KMS-11 (cell line): ENCODE data around the gene PPIB.

Experiments
- H2AFZ ChIP-seq: fragments of 200-600 bp; sonication (generic); 2 replicates; pipeline ENCODE4 v1.6.1; 2016; ENCODE audit warnings: antibody characterized with exemption, mixed run types, low read depth
- H3K27ac ChIP-seq: fragments of 200-600 bp; sonication (generic); 2 replicates; pipeline ENCODE4 v1.6.1; 2016; ENCODE audit warnings: mild to moderate bottlenecking, mixed run types
- H3K27me3 ChIP-seq: fragments of 200-600 bp; sonication (generic); 2 replicates; pipeline ENCODE4 v1.6.1; 2017; ENCODE audit warnings: mild to moderate bottlenecking, low read depth, mixed run types, moderate library complexity; ENCODE audit not compliant: insufficient read depth
- H3K36me3 ChIP-seq: fragments of 200-600 bp; sonication (generic); 2 replicates; pipeline ENCODE4 v1.6.1; 2017; ENCODE audit warnings: mild to moderate bottlenecking, mixed run types; ENCODE audit not compliant: insufficient read depth
- H3K4me1 ChIP-seq: fragments of 200-600 bp; sonication (generic); 2 replicates; pipeline ENCODE4 v1.6.1; 2016; ENCODE audit warnings: mild to moderate bottlenecking, low read depth, mixed run types; ENCODE audit not compliant: poor library complexity, severe bottlenecking
- H3K4me2 ChIP-seq: fragments of 200-600 bp; sonication (generic); 2 replicates; pipeline ENCODE4 v1.7.0; 2016; ENCODE audit warnings: mild to moderate bottlenecking, mixed run types
- H3K4me3 ChIP-seq: fragments of 200-600 bp; sonication (generic); IDR thresholded peaks from 2 replicates; pipeline ENCODE4 v1.6.1; 2017; ENCODE audit warnings: low read depth, low read length, mixed read lengths; ENCODE audit not compliant: insufficient read depth
- H3K79me2 ChIP-seq: fragments of 200-600 bp; sonication (generic); 2 replicates; pipeline ENCODE4 v1.6.1; 2016; ENCODE audit warnings: low read depth, mixed run types; ENCODE audit not compliant: insufficient read depth
- H3K9ac ChIP-seq: fragments of 200-600 bp; sonication (generic); 2 replicates; pipeline ENCODE4 v1.6.1; 2016; ENCODE audit warnings: mild to moderate bottlenecking, mixed run types
- H4K20me1 ChIP-seq: fragments of 200-600 bp; sonication (generic); 2 replicates; pipeline ENCODE4 v1.6.1; 2016; ENCODE audit warnings: mild to moderate bottlenecking, mixed run types; ENCODE audit not compliant: insufficient read depth
- TF ChIP-seq, protein P1 (sequence below): fragments of 200-600 bp; sonication (generic); conservative IDR thresholded peaks from 2 replicates; pipeline ENCODE4 v1.6.1; 2017; ENCODE audit warnings: low read depth, mild to moderate bottlenecking, antibody characterized with exemption, low read length, moderate library complexity, mixed read lengths

Gene PPIB

DNA sequence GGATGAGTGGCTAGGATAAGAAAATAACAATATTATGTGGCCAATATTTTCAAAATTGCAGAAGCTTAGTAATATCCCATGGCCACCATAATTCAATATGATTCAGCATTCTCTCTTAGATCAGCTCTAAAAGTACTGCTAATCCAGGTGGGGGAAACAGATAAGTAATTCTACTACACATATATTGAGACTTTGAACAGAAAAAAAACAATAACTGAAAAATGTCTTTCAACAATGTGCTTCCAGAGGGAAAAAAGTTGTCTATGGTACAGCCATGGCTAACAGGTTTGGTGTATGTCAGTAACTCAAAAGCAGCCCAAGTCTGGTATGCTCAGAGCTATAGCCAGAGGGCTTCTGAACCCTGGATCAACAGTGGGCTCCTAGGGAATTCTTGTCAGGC lies 42.4 kb upstream of the PPIB start:
- Histone ChIP-seq H3K4me2 (no peak overlapping the region), H3K27ac (no peak overlapping the region), H3K27me3 (no peaks in the 10 kb centered on the region), H3K36me3 (no peaks in the 10 kb centered on the region), H3K4me3 (no peak overlapping the region), H2AFZ (no peak overlapping the region), H3K4me1 (peaks cover 5% of the 10 kb centered on the region), H3K9ac (no peak overlapping the region), H4K20me1 (no peaks in the 10 kb centered on the region), H3K79me2 (no peaks in the 10 kb centered on the region)
- TF ChIP-seq, protein P1, sequence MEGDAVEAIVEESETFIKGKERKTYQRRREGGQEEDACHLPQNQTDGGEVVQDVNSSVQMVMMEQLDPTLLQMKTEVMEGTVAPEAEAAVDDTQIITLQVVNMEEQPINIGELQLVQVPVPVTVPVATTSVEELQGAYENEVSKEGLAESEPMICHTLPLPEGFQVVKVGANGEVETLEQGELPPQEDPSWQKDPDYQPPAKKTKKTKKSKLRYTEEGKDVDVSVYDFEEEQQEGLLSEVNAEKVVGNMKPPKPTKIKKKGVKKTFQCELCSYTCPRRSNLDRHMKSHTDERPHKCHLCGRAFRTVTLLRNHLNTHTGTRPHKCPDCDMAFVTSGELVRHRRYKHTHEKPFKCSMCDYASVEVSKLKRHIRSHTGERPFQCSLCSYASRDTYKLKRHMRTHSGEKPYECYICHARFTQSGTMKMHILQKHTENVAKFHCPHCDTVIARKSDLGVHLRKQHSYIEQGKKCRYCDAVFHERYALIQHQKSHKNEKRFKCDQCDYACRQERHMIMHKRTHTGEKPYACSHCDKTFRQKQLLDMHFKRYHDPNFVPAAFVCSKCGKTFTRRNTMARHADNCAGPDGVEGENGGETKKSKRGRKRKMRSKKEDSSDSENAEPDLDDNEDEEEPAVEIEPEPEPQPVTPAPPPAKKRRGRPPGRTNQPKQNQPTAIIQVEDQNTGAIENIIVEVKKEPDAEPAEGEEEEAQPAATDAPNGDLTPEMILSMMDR = no peak

- TF ChIP-seq, protein P1 = no peak
- no peak overlapping the region for H3K9ac ChIP-seq
- H3K4me2 ChIP-seq = no peak overlapping the region
- H3K4me1 ChIP-seq = no peaks in the 10 kb centered on the region
- H3K4me3 ChIP-seq = no peak overlapping the region
- no peak overlapping the region for H3K27ac ChIP-seq
- H4K20me1 ChIP-seq = no peaks in the 10 kb centered on the region
- no peaks in the 10 kb centered on the region for H3K79me2 ChIP-seq
- no peak overlapping the region for H2AFZ ChIP-seq
- no peaks in the 10 kb centered on the region for H3K36me3 ChIP-seq
- H3K27me3 ChIP-seq = no peaks in the 10 kb centered on the region
These were observed 34.6 kb upstream of the PPIB start for GRCh38 chr15:64197425-64197824.

GRCh38 chr15:64193971-64194370 lies 31.1 kb upstream of the PPIB start:
- Histone ChIP-seq H3K4me2 (no peak overlapping the region), H4K20me1 (no peaks in the 10 kb centered on the region), H3K79me2 (no peaks in the 10 kb centered on the region), H3K27ac (no peak overlapping the region), H3K9ac (no peak overlapping the region), H3K27me3 (no peaks in the 10 kb centered on the region), H3K36me3 (no peaks in the 10 kb centered on the region), H3K4me3 (no peak overlapping the region), H2AFZ (no peak overlapping the region), H3K4me1 (no peaks in the 10 kb centered on the region)
- TF ChIP-seq, protein P1 = no peak

DNA sequence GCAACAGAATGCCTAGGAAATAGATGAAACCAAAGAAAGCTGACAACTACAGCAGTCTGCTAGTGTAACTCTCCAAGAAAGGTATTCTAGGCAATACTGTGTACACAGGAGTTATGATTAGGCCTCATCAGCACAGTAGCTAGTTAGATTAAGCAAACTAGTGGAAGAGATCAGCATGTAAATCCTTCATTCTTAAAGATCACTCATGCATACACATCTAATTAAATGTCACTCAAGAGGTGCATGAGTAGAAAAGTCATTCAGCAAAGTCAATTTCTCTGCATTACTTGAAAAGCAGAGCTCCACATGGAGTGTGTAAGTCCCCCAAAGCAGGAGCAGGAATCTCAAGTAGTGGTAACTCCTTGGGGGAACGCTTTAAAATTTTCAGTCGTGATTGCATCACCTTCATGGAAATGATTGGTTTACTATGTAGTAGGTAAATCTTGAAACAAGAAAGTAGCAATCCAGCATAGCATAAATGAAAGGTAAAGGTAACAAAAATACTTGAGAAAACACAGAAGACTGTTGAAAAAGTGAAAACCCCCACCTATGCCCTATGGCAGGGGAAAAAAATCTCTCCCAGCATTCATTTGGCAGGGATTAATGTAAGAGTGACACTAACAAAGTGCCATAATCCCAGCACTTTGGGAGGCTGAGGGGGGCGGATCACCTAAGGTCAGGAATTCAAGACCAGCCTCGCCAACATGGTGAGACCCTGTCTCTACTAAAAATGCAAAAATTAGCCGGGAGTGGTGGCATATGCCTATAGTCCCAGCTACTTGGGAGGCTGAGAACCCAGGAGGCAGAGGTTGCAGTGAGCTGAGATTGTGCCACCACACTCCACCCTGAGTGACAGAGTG lies 29.4 kb upstream of the PPIB start:
- Histone ChIP-seq H4K20me1 (no peaks in the 10 kb centered on the region), H3K4me2 (no peak overlapping the region), H3K36me3 (no peaks in the 10 kb centered on the region), H3K4me1 (no peaks in the 10 kb centered on the region), H2AFZ (no peak overlapping the region), H3K27me3 (no peaks in the 10 kb centered on the region), H3K9ac (no peak overlapping the region), H3K27ac (no peak overlapping the region), H3K4me3 (no peak overlapping the region), H3K79me2 (no peaks in the 10 kb centered on the region)
- TF ChIP-seq, protein P1 = no peak
